Thyroid gland (tissue), 4 donors: ENCODE measurements around the gene ZYG11B. TPM values are rescaled to one million over a fixed set of nuclear protein-coding genes. Genes with fewer than 3 reads are reported as not detected.
"Not testable (repeated sequence)": the region's sequence is repeated elsewhere in the genome, so short reads cannot be mapped to it uniquely, and the experiment has no call there.

Experiments used
- DNase-seq, 2 donors: peaks; one replicate each; pipeline ENCODE4 v3.0.0-alpha.2; 2019
- H3K27ac ChIP-seq, 3 donors: fragments of 200-600 bp; sonication (generic); 1 replicate in 2 of 3; 2 replicates in 1 of 3; pipeline ENCODE4 v1.5.1; 2016 to 2019; ENCODE audit warnings: mild to moderate bottlenecking in 1 of 3, moderate library complexity in 1 of 3
- H3K27me3 ChIP-seq: fragments of 200-600 bp; sonication (generic); one replicate; pipeline ENCODE4 v1.5.1; 2019
- H3K36me3 ChIP-seq, 2 donors: fragments of 200-600 bp; sonication (generic); one replicate each; pipeline ENCODE4 v1.5.1; 2016 to 2019
- H3K4me1 ChIP-seq, 2 donors: fragments of 200-600 bp; sonication (generic); one replicate each; pipeline ENCODE4 v1.5.1; 2017 to 2019
- H3K4me3 ChIP-seq, 3 donors: fragments of 200-600 bp; sonication (generic); replicated peaks in 1 of 3; 1 replicate in 2 of 3; 2 replicates in 1 of 3; pipeline ENCODE4 v1.5.1; 2016; ENCODE audit warnings: mild to moderate bottlenecking in 1 of 3
- H3K9me3 ChIP-seq: fragments of 200-600 bp; sonication (generic); one replicate; pipeline ENCODE4 v1.5.1; 2017
- POLR2A ChIP-seq, 2 donors: fragments of 450-650 bp; IDR thresholded peaks; one replicate each; pipeline ENCODE4 v1.6.1; 2017; ENCODE audit warnings: antibody characterized with exemption in 2 of 2, mild to moderate bottlenecking in 2 of 2, moderate library complexity in 1 of 2
- WGBS, 2 donors: methylation state at CpG; one replicate each; pipeline ENCODE4 v1.1.5; 2017; 5-methylcytosine and 5-hydroxymethylcytosine counted together
- intact Hi-C: fragments of 100-400 bp; cut with DNase I; formaldehyde crosslinking; loops from one replicate; pipeline ENCODE4 v1.15.1; 2023
- total RNA-seq, 4 donors: library from RNA; depleted of rRNA; stranded (reverse); fragments of >200 nt; gene quantifications; one replicate each; pipeline ENCODE4 v1.2.3, GENCODE V29; 2016
- TF ChIP-seq, protein P1 (sequence below), 6 experiments: fragments of 200-600 bp in 3 of 6; fragments of 450-650 bp in 3 of 6; sonication (generic) in 3 of 6; IDR thresholded peaks; one replicate each; pipeline ENCODE4 v1.5.1; 2016 to 2019; ENCODE audit warnings: antibody characterized with exemption in 6 of 6, mild to moderate bottlenecking in 2 of 6, inconsistent platforms in 1 of 6, moderate library complexity in 1 of 6

Gene ZYG11B
- total RNA-seq, 4 donors from 2014 or later = 64.8 to 88.2 (median 82.2) TPM

- DNase-seq = no peak
- intact Hi-C loops = no loop called here
- 82 to 90% methylated on average over 5 of the region's 5 CpGs for WGBS, 2 donors
- H3K36me3 ChIP-seq = no peaks in the 10 kb centered on the region
- H3K9me3 ChIP-seq = no peaks in the 10 kb centered on the region
- no peak overlapping the region for H3K27ac ChIP-seq
- no peak for TF ChIP-seq POLR2A (IDR thresholded peaks at IDR 0.05)
- TF ChIP-seq, protein P1, sequence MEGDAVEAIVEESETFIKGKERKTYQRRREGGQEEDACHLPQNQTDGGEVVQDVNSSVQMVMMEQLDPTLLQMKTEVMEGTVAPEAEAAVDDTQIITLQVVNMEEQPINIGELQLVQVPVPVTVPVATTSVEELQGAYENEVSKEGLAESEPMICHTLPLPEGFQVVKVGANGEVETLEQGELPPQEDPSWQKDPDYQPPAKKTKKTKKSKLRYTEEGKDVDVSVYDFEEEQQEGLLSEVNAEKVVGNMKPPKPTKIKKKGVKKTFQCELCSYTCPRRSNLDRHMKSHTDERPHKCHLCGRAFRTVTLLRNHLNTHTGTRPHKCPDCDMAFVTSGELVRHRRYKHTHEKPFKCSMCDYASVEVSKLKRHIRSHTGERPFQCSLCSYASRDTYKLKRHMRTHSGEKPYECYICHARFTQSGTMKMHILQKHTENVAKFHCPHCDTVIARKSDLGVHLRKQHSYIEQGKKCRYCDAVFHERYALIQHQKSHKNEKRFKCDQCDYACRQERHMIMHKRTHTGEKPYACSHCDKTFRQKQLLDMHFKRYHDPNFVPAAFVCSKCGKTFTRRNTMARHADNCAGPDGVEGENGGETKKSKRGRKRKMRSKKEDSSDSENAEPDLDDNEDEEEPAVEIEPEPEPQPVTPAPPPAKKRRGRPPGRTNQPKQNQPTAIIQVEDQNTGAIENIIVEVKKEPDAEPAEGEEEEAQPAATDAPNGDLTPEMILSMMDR (IDR thresholded peaks at IDR 0.05) = no peak
- no peaks in the 10 kb centered on the region for H3K27me3 ChIP-seq
- peaks cover 0 to 5% of the 10 kb centered on the region in 2 donors for H3K4me1 ChIP-seq
- no peak overlapping the region for H3K4me3 ChIP-seq
These were observed 18.2 kb upstream of the ZYG11B start for GRCh38 chr1:52707927-52708655.

DNA sequence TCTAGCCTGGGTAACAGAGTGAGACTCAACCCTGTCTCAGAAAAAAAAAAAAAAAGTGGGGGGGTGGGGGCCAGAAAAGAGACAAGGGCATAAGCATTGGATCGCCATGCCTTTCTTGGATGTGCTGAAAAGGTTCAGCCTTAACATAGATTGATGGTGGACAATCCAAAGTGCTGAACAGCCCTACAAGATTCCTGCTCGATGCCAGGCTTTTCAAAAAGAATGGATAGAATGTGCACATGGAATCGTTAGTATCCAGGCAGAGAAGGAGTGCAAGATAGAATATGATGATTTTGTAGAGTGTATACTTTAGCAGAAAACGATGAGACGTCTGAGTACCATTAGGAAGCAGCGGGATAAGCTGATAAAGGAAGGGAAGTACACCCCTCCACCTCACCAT is 17.2 kb upstream of the ZYG11B start:
- Histone ChIP-seq H3K27me3 (no peaks in the 10 kb centered on the region), H3K9me3 (no peaks in the 10 kb centered on the region), H3K4me3 (no peak overlapping the region), H3K36me3 (no peaks in the 10 kb centered on the region), H3K27ac (no peak overlapping the region), H3K4me1 (no peaks in the 10 kb centered on the region)
- WGBS, 2 donors = 70 to 76% methylated on average over 6 of the region's 6 CpGs
- no peak for TF ChIP-seq POLR2A (IDR thresholded peaks at IDR 0.05)
- TF ChIP-seq, protein P1 (IDR thresholded peaks at IDR 0.05) = no peak
- DNase-seq = no peak
- intact Hi-C loops = no loop called here

DNA sequence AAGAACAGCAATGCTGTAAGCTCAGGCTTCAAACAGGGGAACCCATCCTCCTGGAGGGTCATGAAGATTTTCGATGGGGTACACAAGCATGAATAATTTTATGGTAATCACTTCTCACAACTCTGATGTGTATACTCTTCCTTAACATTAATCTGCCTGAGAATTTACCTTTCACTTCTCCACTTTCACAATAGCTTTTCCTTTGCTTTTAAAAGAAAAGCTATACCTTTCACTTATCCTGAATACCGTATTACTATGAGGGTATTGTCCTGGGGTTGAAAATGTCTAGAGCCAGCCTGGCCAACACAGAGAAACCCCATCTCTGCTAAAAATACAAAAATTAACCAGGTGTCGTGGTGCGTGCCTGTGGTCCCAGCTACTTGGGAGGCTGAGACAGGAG is 12.7 kb upstream of the ZYG11B start:
- DNase-seq = no peak

GRCh38 chr1:52715296-52715695 is 11.0 kb upstream of the ZYG11B start:
- H3K9me3 ChIP-seq, H3K36me3 ChIP-seq, H3K27ac ChIP-seq, H3K4me1 ChIP-seq, intact Hi-C loops, H3K4me3 ChIP-seq, DNase-seq, H3K27me3 ChIP-seq: not testable (repeated sequence)
- 92 to 94% methylated on average over 6 of the region's 6 CpGs for WGBS, 2 donors

More for the DNA sequence above, 12.7 kb upstream of the ZYG11B start:
- Histone ChIP-seq H3K36me3 (no peaks in the 10 kb centered on the region), H3K27ac (no peak overlapping the region), H3K4me1 (no peaks in the 10 kb centered on the region), H3K9me3 (no peaks in the 10 kb centered on the region), H3K27me3 (no peaks in the 10 kb centered on the region), H3K4me3 (no peak overlapping the region)
- intact Hi-C loops = no loop called here
- 92 to 95% methylated on average over 4 of the region's 4 CpGs for WGBS, 2 donors
- TF ChIP-seq POLR2A (IDR thresholded peaks at IDR 0.05) = no peak
- TF ChIP-seq, protein P1 (IDR thresholded peaks at IDR 0.05) = no peak

GRCh38 chr1:52723260-52723659 is 3.0 kb upstream of the ZYG11B start:
- Histone ChIP-seq H3K4me3 (no peak overlapping the region), H3K27me3 (no peaks in the 10 kb centered on the region), H3K36me3 (no peaks in the 10 kb centered on the region), H3K4me1 (peaks cover 7 to 8% of the 10 kb centered on the region in 2 donors), H3K9me3 (no peaks in the 10 kb centered on the region), H3K27ac (no peak overlapping the region)
- TF ChIP-seq POLR2A (IDR thresholded peaks at IDR 0.05) = no peak
- TF ChIP-seq, protein P1 (IDR thresholded peaks at IDR 0.05) = no peak
- WGBS, 2 donors = 90 to 91% methylated on average over 4 of the region's 4 CpGs
- intact Hi-C loops = loop anchor here (10.0 kb wide), 1 partner anchor 192 kb away; no protein-coding TSS in a partner anchor
- no peak for DNase-seq
